GM08714 (cell line): ENCODE results near the gene IQCF2.
"Not testable (repeated sequence)": the region's sequence is repeated elsewhere in the genome, so short reads cannot be mapped to it uniquely, and the experiment has no call there.

Source experiments
- H3K4me3 ChIP-seq: fragments of 200-500 bp; sonication (Bioruptor generic); 2 replicates; pipeline ENCODE4 v1.5.1; 2014; ENCODE audit warnings: mild to moderate bottlenecking, low read length, inconsistent platforms
- ZNF274 ChIP-seq: IDR thresholded peaks from 2 replicates; pipeline ENCODE4 v1.6.1; 2012; ENCODE audit warnings: mild to moderate bottlenecking, low read depth, low read length

Gene IQCF2

DNA sequence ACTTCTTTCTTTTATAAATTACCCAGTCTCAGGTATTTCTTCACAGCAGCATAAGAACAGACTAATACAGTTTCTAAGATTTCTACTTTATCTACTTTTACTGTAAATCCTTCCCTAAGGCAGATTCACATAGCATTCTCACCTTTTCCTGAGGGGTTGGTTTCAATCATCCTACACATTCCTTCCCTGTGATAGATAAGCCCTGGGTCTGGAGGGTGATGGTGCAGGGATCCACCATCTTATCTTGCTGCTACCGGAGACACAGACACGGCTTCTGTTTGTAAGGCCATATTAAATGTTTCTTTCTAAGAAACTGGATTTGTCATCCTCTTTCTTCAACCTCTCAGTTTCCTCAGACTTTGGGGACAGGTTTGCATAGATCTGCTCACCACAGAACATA lies 7.9 kb downstream of the IQCF2 start:
- no peak for TF ChIP-seq ZNF274
- no peak overlapping the region for H3K4me3 ChIP-seq

GRCh38 chr3:51873253-51873766 lies 11.9 kb downstream of the IQCF2 start:
- no peak for TF ChIP-seq ZNF274
- no peak overlapping the region for H3K4me3 ChIP-seq

- no peak overlapping the region for H3K4me3 ChIP-seq
- TF ChIP-seq ZNF274, result no peak
Measured at GRCh38 chr3:51873876-51874275, 12.5 kb downstream of the IQCF2 start.

GRCh38 chr3:51874411-51874810 lies 13.0 kb downstream of the IQCF2 start:
- no peak overlapping the region for H3K4me3 ChIP-seq
- no peak for TF ChIP-seq ZNF274

DNA sequence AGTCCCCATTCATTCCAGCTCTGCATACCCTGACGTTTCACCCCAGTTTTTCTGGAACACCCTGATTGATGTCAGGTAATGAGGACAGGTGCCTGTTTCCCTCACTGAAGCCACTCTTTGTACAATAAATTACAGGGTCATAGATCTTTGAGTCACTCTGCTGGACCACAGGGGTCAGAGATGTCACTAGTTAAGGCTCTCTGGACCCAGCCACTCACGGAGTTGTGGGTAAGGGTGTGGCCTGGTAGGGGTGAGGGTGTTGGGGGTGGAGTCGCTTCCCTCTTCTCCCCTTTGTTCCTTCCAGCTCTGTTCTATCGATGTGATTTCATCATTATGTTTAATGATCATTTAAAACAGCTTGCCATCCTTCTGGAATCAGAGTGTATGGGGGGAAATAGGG lies 13.5 kb downstream of the IQCF2 start:
- no peak for TF ChIP-seq ZNF274
- no peak overlapping the region for H3K4me3 ChIP-seq

DNA sequence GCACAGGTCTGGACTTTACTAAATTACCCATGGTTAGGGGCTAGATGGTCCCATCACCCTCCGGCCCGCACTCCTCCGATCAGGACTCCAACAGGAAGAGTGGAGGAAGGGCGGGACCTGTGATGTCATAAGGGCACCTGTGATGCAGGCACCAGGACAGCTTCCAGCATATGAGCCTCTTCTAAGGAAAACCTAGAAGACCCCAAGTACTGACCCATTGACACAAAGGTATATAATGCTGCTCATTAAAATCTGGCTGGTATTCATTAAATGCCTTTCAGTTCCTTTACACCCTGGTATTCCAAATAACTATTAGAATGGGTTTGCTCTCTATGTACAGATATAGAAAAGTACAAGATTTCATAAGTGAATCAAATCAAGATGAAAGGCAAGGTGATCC lies 14.1 kb downstream of the IQCF2 start, which contains the start of gene IQCF5:
IQCF5 (minus strand) TSS at position 101 of the 400 bp plus-strand sequence; CDS start at position 31, 70 bp downstream.
- no peak within 1 kb of the TSS for H3K4me3 ChIP-seq
- no peak for TF ChIP-seq ZNF274

- no peak overlapping the region for H3K4me3 ChIP-seq
- TF ChIP-seq ZNF274, result no peak
Measured at GRCh38 chr3:51876186-51876585, 14.8 kb downstream of the IQCF2 start.

DNA sequence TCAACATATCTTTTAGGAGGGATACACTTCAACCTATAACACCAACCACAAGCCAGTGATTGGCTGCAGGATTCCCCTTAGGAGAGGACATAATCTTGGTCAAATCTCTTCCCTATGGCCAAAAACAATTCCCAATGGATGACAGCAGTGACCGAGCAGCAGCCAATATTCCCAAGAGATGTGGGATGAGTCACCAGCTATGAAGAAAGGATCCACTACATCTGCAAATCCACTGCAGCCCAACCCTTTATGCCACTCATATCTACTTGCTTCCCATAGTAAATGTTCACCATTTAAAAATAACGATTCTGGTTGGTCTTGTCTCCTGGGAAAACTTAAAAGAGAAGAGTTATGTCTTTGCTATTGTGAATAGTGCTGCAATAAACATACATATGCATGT lies 18.5 kb downstream of the IQCF2 start:
- no peak overlapping the region for H3K4me3 ChIP-seq
- TF ChIP-seq ZNF274, result no peak

- H3K4me3 ChIP-seq, result no peak overlapping the region
- TF ChIP-seq ZNF274, result no peak
Measured at GRCh38 chr3:51886447-51886846, 25.0 kb downstream of the IQCF2 start.

DNA sequence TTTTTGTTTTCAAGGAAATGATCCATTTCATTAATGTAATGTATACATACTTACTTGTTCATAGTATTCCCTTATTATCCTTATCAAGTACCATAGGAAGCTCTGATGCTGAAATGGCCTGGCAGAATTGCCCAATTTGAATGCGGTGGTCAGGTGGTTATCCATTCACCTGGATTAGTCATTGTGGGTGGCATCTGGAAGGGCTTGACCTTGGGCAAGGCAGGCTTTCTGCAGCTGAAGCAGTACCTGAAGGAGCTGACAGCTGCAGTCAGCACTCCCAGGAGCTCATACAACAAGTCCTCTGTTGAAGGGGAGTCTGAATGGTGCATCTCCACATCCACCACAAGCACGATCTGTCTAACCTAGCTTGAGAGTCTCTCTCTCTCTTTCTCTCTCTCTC lies 26.2 kb downstream of the IQCF2 start:
- TF ChIP-seq ZNF274, result no peak
- H3K4me3 ChIP-seq, result no peak overlapping the region

GRCh38 chr3:51888463-51889105 lies 27.2 kb downstream of the IQCF2 start:
- H3K4me3 ChIP-seq, result no peak overlapping the region
- no peak for TF ChIP-seq ZNF274

GRCh38 chr3:51891242-51892039 lies 30.0 kb downstream of the IQCF2 start:
- TF ChIP-seq ZNF274, result no peak
- no peak overlapping the region for H3K4me3 ChIP-seq

- no peak overlapping the region for H3K4me3 ChIP-seq
- no peak for TF ChIP-seq ZNF274
Measured at GRCh38 chr3:51894391-51894790, 33.0 kb downstream of the IQCF2 start.

DNA sequence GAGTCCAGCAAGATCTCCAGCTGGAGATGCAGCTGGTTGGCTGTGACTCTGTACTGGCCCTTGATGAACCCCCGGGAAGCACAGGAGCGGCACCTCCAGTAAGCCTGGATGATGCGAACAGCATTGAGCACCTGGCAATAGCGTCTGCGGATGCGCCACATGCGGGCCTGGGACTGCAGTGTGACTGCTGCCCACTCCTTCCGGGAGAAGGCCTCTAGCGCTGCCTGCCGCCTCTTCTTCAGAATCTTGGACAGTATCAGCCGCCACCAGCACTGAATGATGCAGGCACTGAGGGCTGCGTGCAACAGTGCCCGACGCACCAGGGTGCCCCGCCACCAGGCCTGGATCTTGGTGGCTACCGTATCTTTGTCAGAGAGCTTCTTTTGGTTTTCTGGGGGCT lies 33.5 kb downstream of the IQCF2 start:
- TF ChIP-seq ZNF274, result no peak
- no peak overlapping the region for H3K4me3 ChIP-seq

DNA sequence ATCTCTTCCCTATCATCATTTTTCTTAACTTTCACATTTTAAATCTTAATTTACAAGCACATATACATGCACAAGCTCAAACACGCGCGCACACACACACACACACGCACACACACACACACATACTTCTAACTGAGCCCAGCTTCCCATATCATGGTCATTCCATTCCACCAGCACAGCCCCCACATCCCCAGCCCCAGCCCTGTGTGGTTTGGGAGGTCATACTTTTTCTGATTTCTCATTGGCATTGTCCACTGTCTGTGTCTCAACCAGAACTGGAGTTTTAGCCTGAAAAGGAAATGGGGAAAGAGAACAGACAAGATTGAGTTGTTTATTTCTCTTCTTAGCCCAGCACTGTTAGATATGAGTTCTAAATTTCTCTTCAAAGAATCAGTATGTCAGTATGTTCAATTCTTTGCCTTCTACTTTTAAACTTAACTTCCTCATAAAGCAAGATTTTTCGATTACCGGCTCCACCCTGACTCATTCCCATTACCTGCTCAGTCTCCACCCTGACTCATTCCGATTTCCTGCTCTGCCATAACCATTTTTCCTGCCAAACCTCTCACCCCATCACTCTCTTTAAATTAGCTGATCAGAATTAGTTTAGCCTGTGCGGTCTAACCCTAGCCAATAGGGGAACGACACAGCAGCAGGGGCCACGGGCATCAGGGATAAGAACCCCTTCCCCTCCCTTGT lies 35.3 kb downstream of the IQCF2 start:
- H3K4me3 ChIP-seq, result no peak overlapping the region
- TF ChIP-seq ZNF274, result no peak

GRCh38 chr3:51897391-51897790 lies 36.0 kb downstream of the IQCF2 start:
- no peak overlapping the region for H3K4me3 ChIP-seq
- no peak for TF ChIP-seq ZNF274

DNA sequence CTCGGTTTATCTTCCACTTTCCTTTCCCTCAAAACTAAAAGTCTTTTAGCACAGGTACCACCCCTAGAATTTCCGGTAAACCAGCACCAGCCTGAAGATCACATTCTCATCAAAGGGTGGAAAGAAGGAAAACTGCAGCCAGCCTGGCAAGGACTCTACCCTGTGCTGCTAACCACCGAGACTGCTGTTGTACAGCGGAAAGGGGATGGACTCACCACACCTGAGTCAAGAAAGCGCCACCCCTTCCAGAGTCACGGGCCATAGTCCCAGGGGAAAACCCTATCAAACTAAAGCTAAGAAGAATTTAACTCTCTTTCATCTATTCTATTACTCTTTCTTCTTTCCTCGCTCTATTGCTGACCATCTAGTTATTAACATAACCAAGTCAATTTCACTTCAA lies 38.6 kb downstream of the IQCF2 start:
- H3K4me3 ChIP-seq, result not testable (repeated sequence)

- not testable (repeated sequence) for H3K4me3 ChIP-seq
Measured at GRCh38 chr3:51902361-51902760, 40.9 kb downstream of the IQCF2 start.
